Ovary (tissue), 9 donors: Measurements from ENCODE around the gene MAP1B. TPM values are rescaled to one million over a fixed set of nuclear protein-coding genes. Genes with fewer than 3 reads are reported as not detected.

ENCODE experiments used
- DNase-seq, 5 donors: peaks; one replicate each; pipeline ENCODE4 v3.0.0-alpha.2; 2019 to 2020
- H3K27ac ChIP-seq, 2 donors: fragments of 200-600 bp; one replicate each; pipeline versions ENCODE4 v1.5.1 to v1.8.0; 2019 to 2022
- H3K27me3 ChIP-seq: fragments of 200-600 bp; one replicate; pipeline ENCODE4 v1.8.0; 2022
- H3K36me3 ChIP-seq: fragments of 200-600 bp; sonication (generic); one replicate; pipeline ENCODE4 v1.5.1; 2019
- H3K4me1 ChIP-seq: one replicate; pipeline ENCODE4 v1.8.1; 2013; ENCODE audit warnings: mild to moderate bottlenecking, moderate library complexity; ENCODE audit not compliant: insufficient read depth
- H3K4me3 ChIP-seq: fragments of 200-600 bp; sonication (generic); one replicate; pipeline ENCODE4 v1.5.1; 2017
- H3K9me3 ChIP-seq, 2 donors: fragments of 200-600 bp in 1 of 2; sonication (generic) in 1 of 2; one replicate each; pipeline versions ENCODE4 v1.5.1 to v1.8.1; 2013 to 2019; ENCODE audit warnings: mild to moderate bottlenecking in 1 of 2, moderate library complexity in 1 of 2
- CTCF ChIP-seq, 3 donors: fragments of 450-650 bp in 2 of 3; fragments of 200-600 bp in 1 of 3; IDR thresholded peaks; one replicate each; pipeline versions ENCODE4 v1.5.1 to v1.8.0; 2016 to 2022; ENCODE audit warnings: antibody characterized with exemption in 3 of 3, mild to moderate bottlenecking in 1 of 3
- EP300 ChIP-seq: sonication (generic); formaldehyde crosslinking; IDR thresholded peaks from one replicate; pipeline ENCODE4 v1.6.1; 2017; ENCODE audit warnings: antibody characterized with exemption
- POLR2A ChIP-seq: fragments of 450-650 bp; IDR thresholded peaks from one replicate; pipeline ENCODE4 v1.6.1; 2017; ENCODE audit warnings: antibody characterized with exemption, mild to moderate bottlenecking, moderate library complexity
- WGBS, 3 donors: extraction: QIAGEN DNeasy Blood & Tissue Kit in 1 of 3; methylation state at CpG; one replicate each; pipeline versions ENCODE4 v1.1.5 to v1.1.7; 2013 to 2017; 5-methylcytosine and 5-hydroxymethylcytosine counted together
- intact Hi-C, 4 donors: fragments of 100-400 bp; cut with DNase I; formaldehyde crosslinking; loops; one replicate each; pipeline versions ENCODE4 v1.11.0 to v1.15.1; 2022 to 2023
- microRNA-seq, 3 donors: library from miRNA; unstranded; fragments of <30 nt; microRNA quantifications; one replicate each; pipeline versions ENCODE4 to v1.2.0, GENCODE V29; 2019 to 2020
- polyA plus RNA-seq, 2 donors: library from polyadenylated mRNA; stranded (reverse); fragments of 200-250 nt in 1 of 2; fragments of 350-450 nt in 1 of 2; fragmentation: Illumina TruSeq in 1 of 2; extraction: RNeasy Lipid Tissue Mini Kit (QIAGEN cat#74804) in 1 of 2; gene quantifications; one replicate each; pipeline ENCODE4 v1.2.3, GENCODE V29; 2013 to 2014
- small RNA-seq: library from RNA; depleted of rRNA; stranded (forward); fragments of <200 nt; gene quantifications from one replicate; pipeline ENCODE3, GENCODE V24; 2016
- total RNA-seq, 7 donors: library from RNA; depleted of rRNA in 2 of 7; stranded (reverse); fragments of >200 nt in 2 of 7; fragmentation: NEBNext Ultra II Directional in 3 of 7; extraction: Animal tissue kit (Norgen Biotek cat#: 25700) in 3 of 7; gene quantifications; one replicate each; pipeline versions ENCODE4 v1.1.0 to v1.2.4, GENCODE V29; 2016 to 2023
- donor health status: DM: no; HTN: no; CAD: no; lungs with moderate emphysema.
- donor health status: DM: no; HTN: no; CAD: no.
- donor health status: Bipolar disorder and iron deficiency.
- donor health status: DM: yes; HTN: yes; CAD: no.
- donor health status: DM: no; HTN: no; CAD: no.
- donor health status: DM: yes; HTN: yes; CAD: no.

The MAP1B gene
- total and polyA plus RNA-seq, 9 donors: 4.4 to 126 (median 47.7) TPM

GRCh38 chr5:72255237-72255636 lies 148.0 kb downstream of the MAP1B start:
- H3K9me3 ChIP-seq: no peaks in the 10 kb centered on the region
- intact Hi-C loops: no loop called here
- TF ChIP-seq CTCF (IDR thresholded peaks at IDR 0.05) (no peak), EP300 (no peak), POLR2A (no peak)
- DNase-seq: no peak
- no peaks in the 10 kb centered on the region for H3K36me3 ChIP-seq
- 94 to 99% (median 99%) methylated on average over 3 of the region's 3 CpGs for WGBS, 3 donors
- H3K4me1 ChIP-seq: no peaks in the 10 kb centered on the region
- no peak overlapping the region for H3K4me3 ChIP-seq
- no peaks in the 10 kb centered on the region for H3K27me3 ChIP-seq
- no peak overlapping the region for H3K27ac ChIP-seq

- WGBS, 3 donors: 94 to 96% (median 94%) methylated on average over 2 of the region's 2 CpGs
- Histone ChIP-seq H3K9me3 (no peaks in the 10 kb centered on the region), H3K4me3 (no peak overlapping the region), H3K27ac (no peak overlapping the region), H3K4me1 (no peaks in the 10 kb centered on the region), H3K27me3 (no peaks in the 10 kb centered on the region), H3K36me3 (no peaks in the 10 kb centered on the region)
- intact Hi-C loops: no loop called here
- no peak for TF ChIP-seq POLR2A
- no peak for TF ChIP-seq EP300
- TF ChIP-seq CTCF (IDR thresholded peaks at IDR 0.05): no peak
- DNase-seq: no peak
Observed at GRCh38 chr5:72255670-72256069, 148.4 kb downstream of the MAP1B start.

- H3K9me3 ChIP-seq: no peaks in the 10 kb centered on the region
- H3K27me3 ChIP-seq: no peaks in the 10 kb centered on the region
- WGBS, 3 donors: 93 to 94% (median 93%) methylated on average over 2 of the region's 2 CpGs
- DNase-seq: no peak
- intact Hi-C loops: no loop called here
- no peaks in the 10 kb centered on the region for H3K4me1 ChIP-seq
- H3K36me3 ChIP-seq: no peaks in the 10 kb centered on the region
- TF ChIP-seq CTCF (IDR thresholded peaks at IDR 0.05): no peak
- no peak overlapping the region for H3K4me3 ChIP-seq
- H3K27ac ChIP-seq: no peak overlapping the region
Observed at GRCh38 chr5:72256536-72256935, 149.3 kb downstream of the MAP1B start.

Small RNA genes lying within 50 kb of the gene (microRNA-seq; reads per million reads assigned to microRNA genes)
- 0 reads per million in 3 donors for gene MIR4803

Small RNA genes lying within 50 kb of the gene (small RNA-seq; reads per million reads assigned to genes)
- not detected for gene MIR4803

Other genes starting within 250 kb of the MAP1B start
- 10 to 100 TPM; 48.5 to 66.9 (median 57.9) TPM for gene MRPS27, start 212.8 kb downstream of the MAP1B start, total RNA-seq
- gene MRPS27, start 212.8 kb downstream of the MAP1B start, polyA plus RNA-seq: 100 to 1,000 TPM in 1 of 2 donors, 10 to 100 TPM in 1; 33.4 to 108 TPM
- gene PTCD2, start 212.9 kb downstream of the MAP1B start, total RNA-seq: 10 to 100 TPM in 2 of 7 donors, 1 to 10 TPM in 5; 4.9 to 12.9 (median 7.9) TPM
- gene PTCD2, start 212.9 kb downstream of the MAP1B start, polyA plus RNA-seq: 1 to 10 TPM; 3.3 to 7.3 TPM